HG03280 (cell line): ENCODE results near the gene RAB30.
"Not testable (repeated sequence)": the region's sequence is repeated elsewhere in the genome, so short reads cannot be mapped to it uniquely, and the experiment has no call there.

Experiments
- ATAC-seq: cut with Tn5 transposase; IDR thresholded peaks from one replicate; pipeline ENCODE4 v1.9.1; 2021; ENCODE audit warnings: mild to moderate bottlenecking, moderate library complexity; ENCODE audit not compliant: unreplicated experiment

Gene RAB30

GRCh38 chr11:83011333-83012167, 60.1 kb downstream of the RAB30 start:
- ATAC-seq, result no peak

GRCh38 chr11:83009999-83010398, 61.7 kb downstream of the RAB30 start:
- no peak for ATAC-seq

GRCh38 chr11:83009136-83009535, 62.6 kb downstream of the RAB30 start:
- not testable (repeated sequence) for ATAC-seq

GRCh38 chr11:83008581-83008923, 63.1 kb downstream of the RAB30 start:
- ATAC-seq, result no peak

- no peak for ATAC-seq
Measured at GRCh38 chr11:83007909-83008580, 63.7 kb downstream of the RAB30 start.

GRCh38 chr11:83007477-83007876, 64.2 kb downstream of the RAB30 start:
- no peak for ATAC-seq

GRCh38 chr11:83006877-83007330, 64.8 kb downstream of the RAB30 start:
- ATAC-seq, result peak; percentile 62

GRCh38 chr11:83004746-83005556, 66.7 kb downstream of the RAB30 start:
- ATAC-seq, result no peak

GRCh38 chr11:83002522-83002921, 69.2 kb downstream of the RAB30 start:
- no peak for ATAC-seq

GRCh38 chr11:83002053-83002452, 69.6 kb downstream of the RAB30 start:
- no peak for ATAC-seq

GRCh38 chr11:83000381-83000780, 71.3 kb downstream of the RAB30 start:
- no peak for ATAC-seq

GRCh38 chr11:82999232-82999631, 72.5 kb downstream of the RAB30 start:
- ATAC-seq, result no peak

- no peak for ATAC-seq
Measured at GRCh38 chr11:82998697-82999096, 73.0 kb downstream of the RAB30 start.

GRCh38 chr11:82996966-82997606, 74.6 kb downstream of the RAB30 start:
- ATAC-seq, result peak; percentile 93

- ATAC-seq, result peak; percentile 23
Measured at GRCh38 chr11:82995754-82996398, 75.8 kb downstream of the RAB30 start.

- ATAC-seq, result no peak
Measured at GRCh38 chr11:82995235-82995634, 76.5 kb downstream of the RAB30 start.

GRCh38 chr11:82994604-82995230, 77.0 kb downstream of the RAB30 start:
- no peak for ATAC-seq

- no peak for ATAC-seq
Measured at GRCh38 chr11:82992223-82992622, 79.5 kb downstream of the RAB30 start.

- no peak for ATAC-seq
Measured at GRCh38 chr11:82989628-82990404, 81.9 kb downstream of the RAB30 start.
